Activated T-helper 2 cell treated with anti-CD3 and anti-CD28 coated beads, Interferon-gamma antibody, Interleukin-2, Interleukin-4, amounts not matched to agents 10 μg/mL and 5 μg/mL and 100 μg/mL, durations not matched to agents 14 hours and 24 hours and 36 hours (primary cell): ENCODE measurements around the gene CYP4F11. TPM values are rescaled to one million over a fixed set of nuclear protein-coding genes. Genes with fewer than 3 reads are reported as not detected.
"Not testable (repeated sequence)": the region's sequence is repeated elsewhere in the genome, so short reads cannot be mapped to it uniquely, and the experiment has no call there.

ENCODE experiments used
- DNase-seq: peaks from one replicate; pipeline ENCODE4 v3.0.0; 2021; ENCODE audit warnings: low spot score
- H3K27ac Mint-ChIP-seq: one replicate; pipeline ENCODE4 v1.8.0; 2021; ENCODE audit warnings: mixed read lengths
- H3K27me3 Mint-ChIP-seq: one replicate; pipeline ENCODE4 v1.8.0; 2021; ENCODE audit warnings: low read depth, mixed read lengths
- H3K36me3 Mint-ChIP-seq: one replicate; pipeline ENCODE4 v1.8.0; 2021; ENCODE audit warnings: low read depth, mixed read lengths
- H3K4me1 Mint-ChIP-seq: one replicate; pipeline ENCODE4 v1.8.0; 2021; ENCODE audit warnings: low read depth, mixed read lengths
- H3K4me3 Mint-ChIP-seq: one replicate; pipeline ENCODE4 v1.8.0; 2021; ENCODE audit warnings: low read depth, mild to moderate bottlenecking, moderate library complexity, mixed read lengths
- H3K9me3 Mint-ChIP-seq: one replicate; pipeline ENCODE4 v1.8.0; 2021; ENCODE audit warnings: mixed read lengths
- intact Hi-C: fragments of 100-400 bp; cut with micrococcal nuclease; formaldehyde crosslinking; loops from one replicate; pipeline ENCODE4 v1.15.1; 2023
- total RNA-seq: library from RNA; stranded (reverse); gene quantifications from 2 replicates; pipeline ENCODE4 v1.2.3, GENCODE V29; 2022

Gene CYP4F11
- total RNA-seq, 1 donor from 2014 or later: not detected

DNA sequence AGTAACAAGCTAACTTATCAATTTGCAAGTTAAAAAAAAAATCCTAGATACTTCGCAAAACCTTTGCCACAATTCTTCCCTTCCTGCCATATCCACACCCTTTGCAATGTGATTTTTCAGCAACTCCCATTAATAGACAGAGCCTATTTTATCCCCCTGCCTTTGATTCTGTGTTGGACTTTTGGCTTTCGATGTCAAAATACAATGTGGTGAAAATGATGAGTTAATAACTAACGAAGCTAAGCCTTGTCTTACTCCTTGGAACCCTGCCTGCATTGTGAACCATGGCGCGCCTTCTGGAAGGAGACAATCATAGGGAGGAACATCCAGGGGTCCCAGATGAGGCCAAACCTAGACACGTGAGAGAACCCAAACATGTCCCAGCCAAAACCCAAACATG lies 42.9 kb downstream of the CYP4F11 start:
- H3K27me3 Mint-ChIP-seq: no peaks in the 10 kb centered on the region
- no peak overlapping the region for H3K4me3 Mint-ChIP-seq
- no peaks in the 10 kb centered on the region for H3K9me3 Mint-ChIP-seq
- no peak for DNase-seq
- H3K36me3 Mint-ChIP-seq: no peaks in the 10 kb centered on the region
- no peak overlapping the region for H3K27ac Mint-ChIP-seq
- no peaks in the 10 kb centered on the region for H3K4me1 Mint-ChIP-seq
- intact Hi-C loops: no loop called here

DNA sequence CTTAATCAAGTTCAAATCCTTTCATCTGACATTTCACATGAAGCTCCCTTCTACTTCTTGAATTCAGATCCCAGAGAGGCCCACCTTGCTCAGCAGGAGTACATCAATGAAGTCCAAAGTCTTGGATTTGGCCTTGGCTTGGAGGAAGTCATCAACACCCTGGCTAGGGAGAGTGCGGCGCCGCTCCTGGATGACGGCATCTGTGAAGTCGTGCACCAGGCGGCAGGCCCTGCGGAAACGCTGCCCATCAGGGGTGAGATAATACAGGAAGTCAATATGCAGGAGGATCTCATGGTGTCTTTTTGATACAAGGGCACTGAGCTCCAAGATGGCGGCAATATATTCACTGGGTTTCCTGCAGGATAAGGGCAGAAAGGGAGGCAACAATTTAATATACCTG lies 45.0 kb downstream of the CYP4F11 start:
- H3K9me3 Mint-ChIP-seq, DNase-seq, H3K27ac Mint-ChIP-seq, H3K27me3 Mint-ChIP-seq, H3K4me3 Mint-ChIP-seq, H3K36me3 Mint-ChIP-seq, intact Hi-C loops, H3K4me1 Mint-ChIP-seq: not testable (repeated sequence)

DNA sequence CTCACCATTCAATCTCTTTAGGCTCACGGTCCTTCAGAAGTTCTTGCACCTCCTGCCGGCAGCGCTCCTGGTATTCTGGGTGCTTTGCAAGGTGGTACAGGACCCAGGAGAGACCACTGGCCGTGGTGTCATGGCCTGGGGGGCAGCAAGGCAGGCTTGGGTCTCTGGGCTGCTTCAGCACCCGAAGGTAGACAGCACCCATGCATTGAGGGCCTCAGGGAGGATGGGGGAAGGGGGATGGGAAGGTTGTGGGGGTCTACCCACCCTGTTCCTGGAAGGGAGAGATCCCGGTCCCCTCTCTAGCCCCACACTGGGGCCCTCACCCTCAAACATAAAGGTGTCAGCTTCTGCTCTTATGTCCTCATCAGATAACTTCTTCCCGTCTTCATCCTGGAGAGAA lies 48.4 kb downstream of the CYP4F11 start:
- no peaks in the 10 kb centered on the region for H3K9me3 Mint-ChIP-seq
- H3K27ac Mint-ChIP-seq: no peak overlapping the region
- no peak for DNase-seq
- intact Hi-C loops: no loop called here
- no peak overlapping the region for H3K4me3 Mint-ChIP-seq
- no peaks in the 10 kb centered on the region for H3K4me1 Mint-ChIP-seq
- H3K27me3 Mint-ChIP-seq: peaks cover 5% of the 10 kb centered on the region
- H3K36me3 Mint-ChIP-seq: no peaks in the 10 kb centered on the region

DNA sequence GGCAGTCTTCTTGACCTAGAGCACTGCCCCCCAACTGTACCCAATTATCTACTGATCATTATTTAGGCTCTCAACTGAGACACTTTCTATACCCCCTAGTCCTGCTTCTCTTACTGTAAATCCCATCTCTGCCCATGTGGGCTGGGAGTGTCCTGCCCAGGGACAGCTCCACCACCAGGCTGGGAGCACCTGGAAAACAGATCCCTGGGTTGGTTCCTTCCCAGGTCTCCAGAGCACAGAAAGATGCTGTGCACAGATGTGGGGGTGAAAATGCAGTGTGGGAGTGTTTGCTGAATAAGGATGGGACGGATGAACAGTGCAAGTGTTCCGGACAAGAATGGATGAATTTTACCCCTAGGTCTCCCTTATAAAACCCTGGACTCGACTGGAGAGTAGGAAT lies 49.2 kb downstream of the CYP4F11 start:
- Mint-ChIP-seq H3K9me3 (no peaks in the 10 kb centered on the region), H3K4me1 (no peaks in the 10 kb centered on the region), H3K4me3 (no peak overlapping the region), H3K27me3 (peaks cover 7% of the 10 kb centered on the region), H3K36me3 (no peaks in the 10 kb centered on the region), H3K27ac (no peak overlapping the region)
- intact Hi-C loops: no loop called here
- DNase-seq: no peak

DNA sequence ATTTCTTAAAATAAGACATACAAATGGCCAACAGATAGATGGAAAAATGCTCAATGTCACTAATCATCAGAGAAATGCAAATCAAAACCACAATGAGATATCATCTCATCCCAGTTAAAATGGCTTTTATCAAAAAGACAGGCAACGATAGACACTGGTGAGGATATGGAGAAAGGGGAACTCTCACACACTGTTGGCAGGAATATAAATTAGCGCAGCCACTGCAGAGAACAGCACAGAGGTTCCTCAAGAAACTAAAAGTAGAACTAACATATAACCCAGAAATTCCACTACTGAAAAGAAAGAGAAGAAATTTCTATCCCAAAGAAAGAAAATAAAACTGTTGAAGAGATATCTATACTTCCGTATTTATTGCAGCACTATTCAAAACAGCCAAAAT lies 51.0 kb downstream of the CYP4F11 start:
- H3K4me3 Mint-ChIP-seq, H3K36me3 Mint-ChIP-seq, H3K27ac Mint-ChIP-seq, H3K27me3 Mint-ChIP-seq, intact Hi-C loops, H3K9me3 Mint-ChIP-seq, DNase-seq, H3K4me1 Mint-ChIP-seq: not testable (repeated sequence)

- no peaks in the 10 kb centered on the region for H3K36me3 Mint-ChIP-seq
- no peaks in the 10 kb centered on the region for H3K9me3 Mint-ChIP-seq
- H3K4me1 Mint-ChIP-seq: peaks cover 10% of the 10 kb centered on the region
Measured at GRCh38 chr19:15874821-15875474, 59.4 kb downstream of the CYP4F11 start.

GRCh38 chr19:15873771-15874170 lies 60.6 kb downstream of the CYP4F11 start:
- peaks cover 24% of the 10 kb centered on the region for H3K27me3 Mint-ChIP-seq
- H3K27ac Mint-ChIP-seq, H3K36me3 Mint-ChIP-seq, DNase-seq, intact Hi-C loops, H3K9me3 Mint-ChIP-seq, H3K4me3 Mint-ChIP-seq: not testable (repeated sequence)
- H3K4me1 Mint-ChIP-seq: peaks cover 17% of the 10 kb centered on the region

More at GRCh38 chr19:15874821-15875474, 59.4 kb downstream of the CYP4F11 start:
- Mint-ChIP-seq H3K27me3 (peaks cover 25% of the 10 kb centered on the region), H3K27ac (no peak overlapping the region), H3K4me3 (no peak overlapping the region)
- DNase-seq: no peak
- intact Hi-C loops: no loop called here

GRCh38 chr19:15871570-15871969 lies 62.8 kb downstream of the CYP4F11 start:
- no peak for DNase-seq
- intact Hi-C loops: no loop called here

DNA sequence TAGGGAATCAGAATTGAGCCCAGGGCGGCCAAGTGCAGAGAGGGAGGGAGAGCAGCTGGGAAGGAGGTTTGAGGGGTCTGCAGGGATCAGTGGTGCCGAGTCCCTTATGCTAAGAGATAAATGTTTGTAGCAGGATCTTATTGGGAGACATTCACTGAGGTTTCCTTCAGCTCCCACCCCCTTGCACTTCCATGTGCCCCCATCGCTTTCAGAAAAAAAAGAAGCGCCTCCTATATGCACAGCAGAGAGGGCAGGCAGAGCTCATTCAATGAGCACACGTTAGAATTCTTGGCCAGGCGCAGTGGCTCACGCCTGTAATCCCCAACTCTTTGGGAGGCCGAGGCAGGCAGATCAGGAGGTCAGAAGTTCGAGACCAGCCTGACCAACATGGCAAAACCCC lies 64.5 kb downstream of the CYP4F11 start:
- peaks cover 33% of the 10 kb centered on the region for H3K4me1 Mint-ChIP-seq
- DNase-seq: no peak
- no peak overlapping the region for H3K27ac Mint-ChIP-seq
- no peak overlapping the region for H3K4me3 Mint-ChIP-seq
- H3K27me3 Mint-ChIP-seq: peaks cover 12% of the 10 kb centered on the region
- H3K9me3 Mint-ChIP-seq: no peaks in the 10 kb centered on the region
- intact Hi-C loops: no loop called here
- H3K36me3 Mint-ChIP-seq: no peaks in the 10 kb centered on the region

More at GRCh38 chr19:15871570-15871969, 62.8 kb downstream of the CYP4F11 start:
- H3K4me3 Mint-ChIP-seq: peak overlapping the region; percentile 39
- peaks cover 18% of the 10 kb centered on the region for H3K27me3 Mint-ChIP-seq
- peaks cover 28% of the 10 kb centered on the region for H3K4me1 Mint-ChIP-seq
- no peaks in the 10 kb centered on the region for H3K9me3 Mint-ChIP-seq
- H3K36me3 Mint-ChIP-seq: no peaks in the 10 kb centered on the region
- no peak overlapping the region for H3K27ac Mint-ChIP-seq

GRCh38 chr19:15869109-15869555 lies 65.2 kb downstream of the CYP4F11 start:
- Mint-ChIP-seq H3K36me3 (no peaks in the 10 kb centered on the region), H3K9me3 (no peaks in the 10 kb centered on the region), H3K4me3 (no peak overlapping the region), H3K4me1 (peaks cover 31% of the 10 kb centered on the region), H3K27ac (no peak overlapping the region), H3K27me3 (peaks cover 10% of the 10 kb centered on the region)
- intact Hi-C loops: no loop called here
- peak; percentile 12 for DNase-seq

DNA sequence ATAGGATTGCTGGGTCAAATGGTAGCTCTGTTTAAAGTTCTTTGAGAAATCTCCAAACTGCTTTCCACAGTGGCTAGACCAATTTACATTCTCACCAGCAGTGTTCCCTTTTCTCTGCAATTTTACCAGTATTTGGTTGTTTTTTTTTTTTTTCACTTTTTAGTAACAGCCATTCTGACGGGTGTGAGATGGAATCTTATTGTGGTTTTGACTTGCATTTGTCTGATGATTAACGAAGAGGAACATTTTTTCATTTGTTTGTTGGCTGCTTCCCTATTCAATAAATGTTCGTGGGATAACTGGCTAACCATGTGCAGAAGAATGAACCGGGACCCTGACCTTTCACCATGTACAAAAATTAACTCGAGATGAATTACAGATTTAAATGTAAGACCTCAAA lies 67.7 kb downstream of the CYP4F11 start:
- Mint-ChIP-seq H3K9me3 (no peaks in the 10 kb centered on the region), H3K4me1 (peaks cover 28% of the 10 kb centered on the region), H3K27ac (no peak overlapping the region), H3K4me3 (no peak overlapping the region), H3K36me3 (no peaks in the 10 kb centered on the region), H3K27me3 (peaks cover 4% of the 10 kb centered on the region)
- no peak for DNase-seq
- intact Hi-C loops: no loop called here

DNA sequence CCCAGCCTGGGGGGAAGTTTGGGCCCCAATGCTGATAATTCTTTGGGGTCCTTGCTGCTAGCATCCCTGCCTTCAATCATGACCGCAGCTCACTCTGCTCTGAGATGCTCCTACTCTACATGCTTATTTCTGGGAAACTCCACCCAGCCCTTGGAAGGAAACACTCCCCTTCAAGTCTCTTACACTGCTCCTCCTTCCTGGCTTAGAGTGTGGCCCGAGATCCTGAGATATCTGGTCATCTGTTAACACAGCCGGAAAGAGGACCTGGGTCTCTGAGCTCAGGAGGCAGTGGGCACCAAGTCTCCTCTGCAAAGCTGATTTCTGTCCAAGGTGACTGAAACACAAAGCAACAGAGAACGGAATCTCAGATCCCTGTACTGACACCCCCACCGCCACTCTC lies 69.5 kb downstream of the CYP4F11 start:
- H3K4me1 Mint-ChIP-seq: peaks cover 27% of the 10 kb centered on the region
- H3K36me3 Mint-ChIP-seq: no peaks in the 10 kb centered on the region
- no peak overlapping the region for H3K27ac Mint-ChIP-seq
- H3K27me3 Mint-ChIP-seq: peaks cover 8% of the 10 kb centered on the region
- intact Hi-C loops: no loop called here
- no peak overlapping the region for H3K4me3 Mint-ChIP-seq
- no peak for DNase-seq
- no peaks in the 10 kb centered on the region for H3K9me3 Mint-ChIP-seq

DNA sequence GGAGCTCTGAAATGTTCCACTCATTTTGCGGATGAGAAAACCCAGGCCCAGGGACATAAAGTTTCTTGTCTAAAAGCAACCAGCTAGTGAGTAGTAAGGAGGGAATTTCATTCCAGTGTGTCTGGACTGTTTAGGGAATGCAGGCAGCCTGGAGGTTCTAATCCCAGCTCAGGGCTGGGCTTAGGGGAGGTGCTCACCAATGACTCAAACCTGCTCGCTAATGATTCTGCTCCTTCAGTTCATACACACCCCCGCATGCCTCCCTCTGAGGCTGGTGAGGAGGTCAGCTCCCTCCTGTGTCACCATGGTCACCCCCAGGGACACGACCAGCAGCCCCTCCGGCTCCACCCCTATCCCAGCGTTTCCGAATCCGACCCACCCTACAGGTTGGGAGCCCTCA lies 71.1 kb downstream of the CYP4F11 start:
- peaks cover 8% of the 10 kb centered on the region for H3K27me3 Mint-ChIP-seq

DNA sequence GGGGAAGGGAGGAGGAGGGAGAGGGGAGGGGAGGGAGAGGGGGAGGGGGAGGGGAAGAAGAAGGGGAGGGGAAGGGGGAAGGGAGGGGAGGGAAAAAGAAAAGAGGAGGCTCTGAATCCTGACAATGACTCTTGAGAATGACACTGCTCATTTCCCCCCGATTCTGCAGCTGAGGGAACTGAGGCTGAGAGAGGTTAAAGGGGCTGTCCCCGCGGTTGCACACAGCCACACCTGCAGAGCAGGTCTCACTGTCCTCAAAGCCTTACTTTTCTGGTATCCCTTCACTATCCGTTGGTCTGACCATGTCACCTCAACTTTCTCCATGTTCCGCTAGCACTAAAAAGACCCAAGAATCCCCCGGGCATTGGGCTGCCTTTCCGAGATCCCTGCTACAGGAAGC lies 71.9 kb downstream of the CYP4F11 start:
- intact Hi-C loops: no loop called here
- Mint-ChIP-seq H3K27me3 (peaks cover 8% of the 10 kb centered on the region), H3K4me1 (peaks cover 14% of the 10 kb centered on the region), H3K4me3 (no peak overlapping the region), H3K9me3 (no peaks in the 10 kb centered on the region), H3K27ac (no peak overlapping the region), H3K36me3 (no peaks in the 10 kb centered on the region)
- DNase-seq: no peak

More for the DNA sequence above, 71.1 kb downstream of the CYP4F11 start:
- H3K36me3 Mint-ChIP-seq: no peaks in the 10 kb centered on the region
- H3K9me3 Mint-ChIP-seq: no peaks in the 10 kb centered on the region
- intact Hi-C loops: no loop called here
- no peak for DNase-seq
- peaks cover 18% of the 10 kb centered on the region for H3K4me1 Mint-ChIP-seq
- no peak overlapping the region for H3K27ac Mint-ChIP-seq
- H3K4me3 Mint-ChIP-seq: no peak overlapping the region
